GM19238 (cell line): ENCODE results near the gene NPBWR2.

Experiments used
- DNase-seq: peaks from one replicate; pipeline ENCODE4 v3.0.0; 2011; ENCODE audit warnings: low spot score; ENCODE audit not compliant: insufficient read length

Gene NPBWR2

DNA sequence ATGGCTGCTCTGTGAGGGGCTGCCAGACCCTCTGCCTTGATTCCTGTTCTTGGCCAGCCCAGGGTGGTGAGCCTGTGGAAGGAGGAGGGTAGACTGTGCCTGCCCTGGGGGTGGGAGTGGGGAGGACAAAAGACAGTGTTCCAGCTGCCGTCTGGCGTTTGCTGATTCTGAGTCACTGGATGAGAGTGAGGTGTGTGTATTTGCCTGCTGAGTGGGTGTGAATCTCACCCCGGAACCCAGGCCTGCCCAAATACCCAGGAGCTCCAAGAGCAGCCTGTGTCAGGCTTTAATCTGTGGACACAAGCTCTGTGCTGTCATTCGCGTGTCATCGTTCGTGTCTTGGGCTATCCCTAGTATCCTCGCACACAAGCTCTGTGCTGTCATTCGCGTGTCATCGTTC lies 20.6 kb downstream of the NPBWR2 start:
- no peak for DNase-seq

DNA sequence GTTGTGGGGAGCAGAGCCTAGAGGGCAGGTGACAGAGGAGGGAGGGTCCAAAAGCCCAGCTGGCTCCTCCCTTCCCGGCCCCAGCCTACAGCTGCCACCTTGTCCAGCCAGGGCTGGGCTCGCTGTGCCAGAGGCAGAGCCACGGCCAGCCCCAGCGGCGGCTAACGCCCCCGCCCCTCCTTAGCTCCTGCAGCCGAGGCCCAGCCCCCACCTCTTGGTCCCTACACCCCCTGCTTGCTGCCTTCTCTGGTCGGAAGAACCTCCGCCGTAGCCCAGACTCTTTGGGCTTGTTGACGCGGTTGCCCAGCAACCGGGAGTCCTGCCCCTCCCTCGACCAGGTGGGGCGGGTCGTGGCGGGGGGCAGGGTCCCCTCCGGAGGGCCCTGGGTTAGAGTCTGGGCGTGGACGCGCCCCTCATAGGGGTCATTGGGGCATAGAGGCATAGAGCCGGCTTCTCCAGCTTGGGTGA lies 22.6 kb downstream of the NPBWR2 start:
- DNase-seq = no peak

DNA sequence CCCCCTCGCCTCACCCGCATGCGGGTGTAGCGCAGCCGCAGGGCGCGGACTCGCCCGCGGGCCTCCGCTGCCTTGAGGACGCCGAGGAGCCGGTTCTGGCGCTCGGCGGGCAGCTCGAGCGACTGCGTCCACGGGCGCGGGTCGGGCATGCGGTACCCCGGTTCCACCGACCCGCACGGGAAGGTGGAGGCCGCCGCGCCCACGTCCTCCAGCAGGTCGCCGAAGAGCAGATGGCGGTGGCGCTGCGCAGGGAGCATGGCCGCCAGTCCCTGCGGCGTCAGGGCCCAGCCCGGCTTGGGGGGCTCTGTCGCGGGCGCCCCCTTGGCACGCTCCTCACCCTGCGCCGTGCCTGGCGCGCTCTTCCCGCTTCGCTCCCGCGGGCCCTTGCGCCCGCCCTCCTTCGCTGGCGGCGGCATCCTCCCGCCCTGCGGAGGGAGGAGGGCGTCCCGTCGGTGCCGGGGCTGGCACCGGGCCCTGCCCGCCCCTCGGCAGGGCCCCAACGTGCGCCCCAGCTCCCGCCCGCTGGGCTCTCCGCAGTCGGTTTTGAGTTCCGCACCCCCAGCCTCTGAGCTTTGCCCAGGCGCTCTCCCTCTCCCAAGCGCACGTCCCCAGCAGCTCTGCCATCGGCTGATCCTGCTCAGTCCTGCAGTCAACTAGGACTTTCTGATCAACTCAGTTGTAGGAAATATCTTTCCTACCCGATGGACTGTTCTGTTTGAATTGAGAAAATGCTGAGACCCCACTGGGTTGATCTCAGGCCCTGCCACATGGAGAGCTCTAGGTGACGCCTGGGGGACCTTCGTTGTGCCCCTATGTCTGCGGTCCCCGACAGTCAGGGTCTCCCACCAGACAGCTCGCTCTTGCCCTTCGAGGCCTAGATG lies 23.3 kb downstream of the NPBWR2 start, which contains the start of gene LKAAEAR1:
LKAAEAR1 (minus strand) TSS at position 595 of the 881 bp plus-strand sequence; CDS start at position 416, 179 bp downstream.
- no peak for DNase-seq

DNA sequence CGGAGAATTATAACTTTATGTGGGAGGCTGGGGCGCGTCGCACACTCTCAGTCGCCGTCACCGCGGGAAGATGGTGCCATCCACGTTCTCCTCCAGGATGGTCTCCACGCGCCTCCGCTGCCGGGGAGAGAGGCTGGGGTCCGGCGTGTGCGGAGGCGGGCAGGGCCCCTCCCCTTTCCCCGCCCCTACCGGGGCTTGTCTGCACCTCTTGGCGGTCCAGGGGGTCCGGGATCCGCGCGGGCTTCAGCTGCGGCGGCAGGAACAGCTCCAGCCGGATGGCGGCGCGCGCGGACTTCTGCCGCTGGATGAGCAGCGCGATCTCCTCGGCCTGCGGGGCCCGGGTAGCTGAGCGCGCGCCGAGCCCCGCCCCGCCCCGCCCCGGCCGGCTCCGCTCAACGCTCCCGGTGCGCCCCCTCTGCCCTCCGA lies 24.0 kb downstream of the NPBWR2 start:
- peak; percentile 64 for DNase-seq

DNA sequence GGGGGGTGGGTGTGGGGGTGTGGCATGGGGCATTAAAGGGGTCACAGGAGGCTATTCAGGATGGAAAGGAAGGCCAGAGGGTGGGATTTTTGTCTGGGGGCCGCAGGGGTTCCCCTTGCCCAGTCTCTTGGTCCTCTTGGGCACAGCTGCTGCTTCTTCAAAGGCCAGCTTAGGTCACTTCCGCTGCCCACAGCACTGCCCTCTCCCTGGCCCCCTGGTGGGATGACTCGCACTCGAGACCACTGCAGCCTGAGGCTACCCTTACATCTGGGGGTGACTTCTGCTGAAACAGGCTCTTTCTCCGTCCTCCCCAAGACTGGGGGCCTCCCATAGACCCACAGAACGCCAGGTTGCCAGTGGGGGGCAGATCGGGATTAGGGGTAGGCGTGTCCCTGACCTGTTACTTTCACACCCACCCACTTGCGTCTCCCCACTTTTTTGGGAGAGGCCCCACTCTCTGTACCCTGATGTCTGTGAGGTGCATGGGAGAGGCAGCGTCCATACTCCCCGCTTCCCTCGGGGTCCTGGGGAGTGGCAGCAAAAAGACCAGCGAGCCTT lies 24.5 kb downstream of the NPBWR2 start:
- DNase-seq = no peak

DNA sequence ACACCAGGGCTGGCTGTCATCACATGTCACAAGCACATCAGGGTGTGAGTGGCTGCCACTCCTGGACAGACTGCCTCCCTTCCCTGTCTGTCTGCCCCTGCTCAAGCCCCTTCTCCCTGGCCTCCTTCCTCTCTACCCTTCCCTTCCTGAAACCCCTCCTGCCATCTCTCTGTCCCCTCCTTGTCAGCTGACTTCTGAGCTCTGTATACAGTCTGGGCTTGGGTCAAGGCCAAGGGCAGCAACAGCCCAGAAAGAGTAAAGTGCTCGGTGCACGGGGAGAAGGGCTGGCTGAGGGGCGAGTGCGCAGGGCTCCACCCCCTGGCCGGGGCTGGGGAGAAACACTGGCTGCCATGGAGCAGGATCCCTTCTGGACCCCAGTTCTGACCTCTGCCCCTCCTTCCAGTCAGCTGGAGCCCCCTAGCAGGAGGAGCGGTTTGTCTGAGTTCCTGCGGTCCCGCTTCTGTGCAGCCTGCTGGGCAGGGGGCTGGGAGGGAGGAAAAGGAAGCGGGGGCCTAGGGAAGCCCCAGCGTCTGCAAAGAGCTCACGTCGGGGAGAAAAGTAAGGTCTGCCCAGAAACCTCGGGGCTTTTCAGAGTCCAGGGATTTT lies 25.1 kb downstream of the NPBWR2 start:
- no peak for DNase-seq

DNA sequence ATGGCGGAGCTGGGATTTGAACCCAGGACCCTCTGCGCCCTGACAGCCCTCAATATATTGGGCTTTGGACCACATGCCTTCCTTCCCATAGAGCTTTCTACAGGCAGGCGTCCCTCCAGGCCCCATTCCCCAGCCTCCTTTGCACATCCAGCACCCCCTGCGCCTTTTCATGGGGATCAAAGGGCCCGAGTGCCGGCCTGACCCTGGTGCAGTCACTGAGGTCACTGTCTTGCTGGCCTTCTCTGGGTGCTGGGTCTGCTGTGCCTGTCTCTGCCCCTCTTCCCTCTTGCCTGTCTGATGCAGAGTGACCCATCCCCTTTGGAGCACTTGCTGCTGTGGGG lies 25.8 kb downstream of the NPBWR2 start:
- no peak for DNase-seq

DNA sequence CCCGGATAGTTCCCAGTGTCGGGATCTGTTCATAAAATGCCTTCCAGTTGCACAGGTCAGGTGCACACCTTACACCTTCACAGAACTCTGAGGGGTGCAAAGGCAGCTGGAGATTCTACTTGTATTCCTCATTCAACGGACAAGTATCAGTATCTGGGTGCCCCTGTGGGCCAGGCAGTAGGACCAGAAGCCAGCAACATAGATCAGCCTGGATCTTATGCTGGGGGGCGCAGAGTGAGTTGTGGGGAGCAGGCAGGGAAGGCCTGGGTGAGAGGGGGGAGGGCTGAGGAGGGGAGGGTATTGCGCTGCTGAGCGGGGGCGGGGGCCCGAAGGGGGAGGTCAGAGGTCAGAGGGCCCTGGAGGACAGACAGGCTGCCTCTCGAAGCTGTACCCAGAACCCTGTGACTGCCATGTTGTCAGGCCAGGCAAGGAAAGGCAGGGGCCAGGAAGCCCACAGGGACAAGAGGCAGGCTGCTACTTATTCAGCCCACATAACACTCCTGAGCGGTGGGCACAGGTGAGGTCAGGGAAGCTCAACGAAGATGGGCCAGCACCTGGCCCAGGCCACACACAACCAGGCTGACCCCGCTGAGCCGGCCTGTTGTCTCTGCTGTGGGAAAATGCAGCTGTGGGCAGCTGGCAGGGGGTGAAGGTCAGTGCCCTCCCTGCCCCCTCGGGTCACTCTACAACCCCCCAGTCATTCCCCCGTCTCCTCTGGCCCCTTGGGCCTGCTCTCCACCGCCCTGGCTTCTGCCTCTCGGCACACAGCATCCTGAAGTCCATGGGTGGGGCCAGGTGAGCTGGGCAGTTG lies 26.3 kb downstream of the NPBWR2 start:
- DNase-seq = no peak

DNA sequence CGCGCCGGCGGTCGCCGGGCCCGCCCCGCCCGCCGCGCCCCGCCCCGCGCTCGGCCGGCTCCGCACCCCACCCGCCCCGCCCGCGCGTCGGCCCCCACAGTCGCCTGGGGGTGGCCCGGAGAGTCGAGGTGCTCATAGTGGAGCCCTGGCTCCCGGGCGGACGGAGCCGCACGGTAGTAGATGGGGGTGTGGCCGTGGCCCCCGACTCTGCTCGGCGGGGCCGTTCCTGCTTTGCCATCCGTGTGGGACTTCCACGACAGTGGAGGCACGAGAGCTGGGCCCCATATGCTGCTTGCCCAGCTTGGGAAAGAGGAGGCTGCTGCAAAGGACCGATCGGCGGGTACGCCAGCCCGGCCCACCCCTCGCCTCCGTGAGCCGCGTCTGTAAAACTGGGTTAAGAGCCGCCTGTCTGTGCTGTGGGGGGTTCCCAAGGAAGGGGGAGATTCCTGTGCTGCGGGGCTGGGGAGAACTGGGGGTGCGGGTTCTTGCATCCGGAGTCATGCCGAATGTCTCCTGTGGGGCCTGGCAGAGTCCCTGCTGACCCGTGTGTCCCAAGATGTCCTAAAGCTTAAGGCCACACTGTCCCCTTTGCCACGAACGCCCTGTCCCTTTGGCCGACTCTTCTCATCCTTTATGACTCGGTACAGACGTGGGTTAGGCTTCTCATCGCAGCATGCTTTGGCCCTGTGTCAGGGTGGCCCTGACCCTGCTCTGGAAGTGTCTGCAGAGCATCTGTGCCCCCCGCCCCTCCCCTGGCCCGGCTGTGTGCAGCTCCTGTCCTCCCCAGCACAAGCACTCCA lies 27.2 kb downstream of the NPBWR2 start, which contains the start of gene OPRL1:
OPRL1 (plus strand) TSS at position 70 of the 800 bp plus-strand sequence. CDS start 12,639 bp downstream, outside the sequence.
- DNase-seq = no peak

DNA sequence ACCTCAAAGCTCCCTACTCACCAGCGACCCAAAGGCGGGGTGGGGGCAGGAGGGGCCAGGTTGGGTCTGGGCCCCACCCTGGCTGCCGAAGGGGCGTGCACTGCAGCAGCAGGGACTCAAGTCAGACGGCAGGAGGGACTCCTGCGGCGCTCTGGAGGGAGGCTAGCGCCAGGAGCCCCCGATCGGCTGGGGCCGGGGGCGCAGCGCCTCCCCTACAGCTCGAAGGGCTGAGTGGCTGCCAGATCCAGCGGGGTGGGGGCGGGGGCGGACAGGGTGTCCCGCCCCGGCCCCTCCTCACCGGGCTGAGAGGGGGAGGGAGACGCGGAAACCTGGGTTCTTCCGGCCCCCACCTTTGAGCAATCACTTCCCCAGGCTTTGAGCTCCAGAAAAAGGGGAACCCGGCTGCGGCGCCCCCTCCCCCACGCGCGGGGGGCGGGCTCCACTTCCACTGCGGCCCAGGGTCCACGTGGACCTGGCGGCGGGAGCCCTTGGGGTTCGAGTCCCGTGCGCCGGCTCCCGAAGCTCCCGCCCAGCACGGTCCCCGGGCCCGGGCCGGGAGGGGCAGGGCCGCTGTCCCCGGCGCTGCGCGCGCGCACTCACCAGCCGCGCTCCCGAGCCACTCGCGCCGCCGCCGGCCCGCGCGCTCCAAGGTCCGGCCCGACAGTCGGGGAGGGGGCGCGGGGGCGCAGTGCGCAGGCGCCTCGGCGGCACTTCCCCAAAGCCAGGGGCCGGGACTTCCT lies 27.9 kb downstream of the NPBWR2 start, which contains the start of gene RGS19:
RGS19 (minus strand) TSS at position 246 of the 740 bp plus-strand sequence. CDS start 2,632 bp downstream, outside the sequence.
- DNase-seq = peak; percentile 87

DNA sequence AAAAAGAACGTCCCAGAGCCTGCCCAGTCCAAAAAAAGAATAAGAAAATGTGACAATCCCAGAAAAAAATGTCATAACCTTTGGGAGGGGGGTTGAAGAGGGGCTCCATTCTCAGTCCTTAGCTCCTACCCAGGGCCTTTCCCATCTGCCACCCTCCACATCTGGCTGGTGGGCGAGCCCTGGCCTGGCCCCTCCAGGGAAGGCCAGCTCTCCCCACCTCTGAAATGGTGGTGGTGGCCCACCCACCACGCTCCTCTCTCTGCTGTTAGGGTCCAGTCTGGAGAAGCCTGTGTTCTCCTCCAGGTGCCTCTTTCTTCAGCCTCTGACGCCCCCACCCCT lies 28.5 kb downstream of the NPBWR2 start:
- DNase-seq = no peak

DNA sequence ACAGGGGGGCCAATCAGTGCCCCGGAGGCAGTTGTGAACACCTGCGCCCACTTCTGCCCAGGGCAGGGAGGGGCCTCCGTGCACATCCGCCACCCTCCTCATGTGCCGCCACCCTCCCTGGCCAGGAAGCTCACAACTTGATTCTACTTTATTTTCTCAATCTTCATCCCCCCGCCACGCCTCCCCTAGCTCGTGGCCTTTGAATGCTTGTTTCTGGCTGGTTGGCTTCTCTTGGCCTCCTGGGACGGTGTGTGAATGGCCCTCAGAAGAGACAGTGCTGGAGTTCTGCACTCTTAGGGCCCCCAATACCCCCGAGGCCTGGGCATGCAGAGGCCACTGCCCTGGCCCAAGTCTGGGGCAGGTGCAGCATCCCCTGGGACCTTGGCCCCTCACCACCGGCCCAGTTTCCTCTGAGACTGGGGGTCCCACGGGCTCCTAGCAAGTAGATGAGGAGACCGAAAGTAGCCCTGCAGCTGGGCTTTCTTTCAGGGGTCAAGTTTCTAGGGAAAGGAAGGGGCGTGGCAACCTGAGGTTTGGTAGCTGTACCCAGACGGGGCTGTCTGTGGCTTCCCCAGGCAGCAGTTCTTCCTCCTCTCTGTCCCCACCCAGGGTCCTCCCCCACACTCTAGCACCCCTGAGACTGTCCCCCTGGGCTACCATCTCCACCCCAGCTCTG lies 29.4 kb downstream of the NPBWR2 start:
- no peak for DNase-seq

DNA sequence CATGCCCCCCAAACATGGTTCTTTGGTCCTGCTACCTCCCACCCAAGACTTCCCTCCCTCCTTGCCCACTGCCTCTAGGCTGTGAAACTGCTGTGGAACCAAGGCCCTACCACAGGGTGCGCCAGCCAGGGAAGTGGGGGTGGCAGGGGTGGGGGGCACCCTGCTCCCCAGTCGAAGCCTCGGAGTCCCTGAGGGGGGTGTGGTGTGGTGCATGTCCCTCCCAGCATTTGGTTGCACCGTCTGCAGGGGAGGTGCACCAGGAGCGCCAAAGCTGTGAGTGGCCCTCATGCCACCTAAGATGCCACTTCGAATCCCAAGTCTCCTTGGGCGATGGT lies 29.9 kb downstream of the NPBWR2 start:
- no peak for DNase-seq

DNA sequence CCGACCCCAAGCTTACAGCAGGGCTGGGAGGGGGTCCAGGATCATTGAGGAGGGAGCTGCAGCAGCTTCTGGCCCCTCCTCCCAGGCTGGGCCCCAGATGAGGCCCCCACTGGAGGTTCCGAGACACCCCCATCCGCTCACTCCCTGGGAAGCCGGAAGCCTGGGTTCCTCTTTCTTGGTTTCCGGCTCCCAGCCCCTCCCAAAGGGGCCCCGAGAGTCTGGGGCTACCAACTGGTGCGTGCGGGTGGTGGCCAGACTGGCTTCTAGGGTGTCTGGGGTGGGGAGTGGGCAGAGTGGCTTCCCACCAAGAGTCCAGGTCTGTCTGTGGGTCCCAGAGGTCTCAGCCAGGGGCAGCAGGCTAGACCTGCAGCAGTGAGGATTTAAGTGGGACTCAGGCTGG lies 30.3 kb downstream of the NPBWR2 start:
- no peak for DNase-seq

DNA sequence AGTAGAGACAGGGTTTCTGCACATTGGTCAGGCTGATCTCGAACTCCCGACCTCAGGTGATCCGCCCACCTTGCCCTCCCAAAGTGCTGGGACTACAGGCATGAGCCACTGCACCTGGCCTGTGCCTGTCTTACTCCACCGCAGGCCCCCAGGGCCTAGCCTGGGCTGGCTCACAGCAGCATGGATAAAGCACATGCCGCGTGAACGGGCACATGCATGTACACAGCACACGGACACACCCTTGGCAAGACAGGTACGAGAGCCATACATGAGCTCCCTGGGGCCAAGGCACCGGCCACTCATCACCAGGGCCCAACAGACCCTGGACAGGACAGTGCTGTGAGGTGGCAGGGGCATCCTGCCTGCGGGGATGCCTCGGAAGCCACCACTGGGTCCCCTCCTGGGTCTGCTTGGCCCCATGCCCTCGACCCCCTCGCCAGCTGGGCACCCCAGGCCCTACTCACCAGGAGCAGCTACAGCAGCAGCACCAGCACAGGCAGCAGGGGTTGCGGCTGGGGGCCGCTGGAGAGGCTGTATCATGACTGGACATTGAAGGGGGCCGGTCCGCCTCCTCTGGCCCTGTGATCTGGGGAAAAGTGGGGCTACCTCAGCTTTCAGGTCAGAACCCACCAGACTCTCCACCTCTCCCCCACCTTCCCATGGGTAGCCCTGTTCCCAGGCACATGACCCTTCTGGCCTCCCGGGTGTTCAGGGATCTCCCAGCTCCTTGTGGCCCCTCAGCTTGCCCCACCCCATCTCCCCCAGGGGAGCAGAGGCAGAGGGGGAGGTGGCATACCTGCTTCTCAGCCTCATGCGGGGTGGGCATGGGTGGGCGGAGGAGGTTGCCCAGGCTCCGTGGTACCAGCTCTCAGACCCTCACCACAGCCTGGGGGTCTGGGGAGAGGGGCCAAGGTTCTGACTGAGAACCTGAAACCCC lies 31.0 kb downstream of the NPBWR2 start:
- no peak for DNase-seq

DNA sequence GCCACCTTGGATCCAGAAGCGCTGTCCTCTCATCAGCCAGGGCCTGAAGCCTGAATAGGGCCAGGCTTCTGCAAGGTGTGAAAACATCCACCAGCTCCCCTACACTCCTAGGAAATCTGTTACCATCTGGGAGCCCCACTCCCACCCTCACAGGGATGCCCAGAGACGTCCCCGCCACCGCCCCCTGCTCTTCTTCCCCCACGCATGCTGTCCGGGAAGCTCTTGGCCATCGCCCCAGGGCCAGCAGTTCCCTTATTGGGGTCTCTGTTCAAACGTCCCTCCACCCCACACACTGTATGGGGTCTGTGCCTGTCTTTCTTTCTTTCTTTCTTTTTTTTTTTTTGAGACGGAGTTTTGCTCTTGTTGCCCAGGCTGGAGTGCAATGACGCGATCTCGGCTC lies 31.8 kb downstream of the NPBWR2 start:
- DNase-seq = no peak

DNA sequence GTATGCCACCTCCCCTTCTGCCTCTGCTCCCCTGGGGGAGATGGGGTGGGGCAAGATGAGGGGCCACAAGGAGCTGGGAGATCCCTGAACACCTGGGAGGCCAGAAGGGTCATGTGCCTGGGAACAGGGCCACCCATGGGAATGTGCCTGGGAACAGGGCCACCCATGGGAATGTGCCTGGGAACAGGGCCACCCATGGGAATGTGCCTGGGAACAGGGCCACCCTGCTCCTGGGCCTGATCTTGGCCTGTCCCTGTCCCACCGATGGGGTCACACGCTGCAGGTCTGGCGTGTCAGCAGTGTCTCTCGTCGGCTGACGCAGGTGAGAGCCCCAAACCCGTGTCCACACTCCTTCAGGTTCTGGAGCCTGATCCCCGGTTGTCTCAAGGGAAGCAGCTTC lies 32.4 kb downstream of the NPBWR2 start:
- no peak for DNase-seq

DNA sequence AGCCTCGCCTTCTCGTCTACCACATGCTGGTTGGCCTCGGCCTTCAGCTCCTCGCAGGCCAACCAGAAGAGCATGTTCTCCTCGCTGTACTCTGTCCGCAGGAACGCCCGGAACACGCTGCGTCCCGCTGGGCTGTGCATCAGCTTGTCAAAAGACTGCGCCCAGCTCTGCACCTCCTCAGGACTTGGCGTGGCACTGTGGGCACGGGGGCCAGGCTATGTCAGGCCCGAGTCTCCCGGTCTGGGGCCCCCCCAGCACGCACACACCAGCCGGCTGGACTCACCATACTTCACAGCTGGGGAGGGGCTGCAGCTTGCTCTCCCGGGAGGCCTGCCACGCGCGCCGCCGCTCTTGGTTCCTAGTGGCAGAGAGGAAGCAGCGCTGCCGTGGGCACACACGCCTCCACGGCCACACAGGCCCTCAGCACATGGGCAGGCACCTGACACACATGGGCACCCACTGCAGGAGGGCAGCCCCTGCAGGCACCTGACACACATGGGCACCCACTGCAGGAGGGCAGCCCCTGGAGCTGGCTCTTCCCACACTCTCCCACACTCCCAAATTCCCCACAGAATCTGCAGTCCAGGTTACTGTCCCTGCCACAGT lies 33.1 kb downstream of the NPBWR2 start:
- DNase-seq = no peak
